HepG2 (cell line): ENCODE measurements around the gene BCL2L1. TPM values are rescaled to one million over a fixed set of nuclear protein-coding genes. Genes with fewer than 3 reads are reported as not detected.

Source experiments
- ARID5B ChIP-seq: IDR thresholded peaks from 2 replicates; pipeline ENCODE4 v1.4.0; 2020; ENCODE audit warnings: mild to moderate bottlenecking, missing genetic modification reagents
- ASH2L ChIP-seq: fragments of 300-600, 200-600 bp; sonication (generic); IDR thresholded peaks from 2 replicates; pipeline ENCODE4 v1.7.0; 2017; ENCODE audit warnings: low read depth, mild to moderate bottlenecking, moderate library complexity, mixed read lengths, low read length; ENCODE audit not compliant: insufficient read length
- GATAD2A ChIP-seq: IDR thresholded peaks from 2 replicates; pipeline ENCODE4 v1.6.1; 2016
- GFI1 ChIP-seq: sonication (generic); formaldehyde crosslinking; IDR thresholded peaks from 2 replicates; pipeline ENCODE4 v1.5.0; 2020; ENCODE audit warnings: missing genetic modification reagents, mild to moderate bottlenecking, borderline replicate concordance
- HNF4A ChIP-seq: sonication (generic); formaldehyde crosslinking; IDR thresholded peaks from 2 replicates; pipeline ENCODE4 v1.4.0; 2020; ENCODE audit warnings: missing genetic modification reagents
- RARA ChIP-seq: IDR thresholded peaks from 2 replicates; pipeline ENCODE4 v1.6.1; 2016; ENCODE audit warnings: missing genetic modification reagents, missing compliant biosample characterization
- RBFOX2 ChIP-seq: fragments of 200-400 bp; formaldehyde crosslinking; IDR thresholded peaks from 2 replicates; pipeline ENCODE4 v1.6.1; 2017; ENCODE audit warnings: low read depth, mild to moderate bottlenecking, low read length
- RXRB ChIP-seq: IDR thresholded peaks from 2 replicates; pipeline ENCODE4 v1.6.1; 2016; ENCODE audit warnings: borderline replicate concordance, missing genetic modification reagents, missing compliant biosample characterization
- SAP130 ChIP-seq: IDR thresholded peaks from 2 replicates; pipeline ENCODE4 v1.6.1; 2016; ENCODE audit warnings: low read depth
- SIX1 ChIP-seq: sonication (generic); formaldehyde crosslinking; IDR thresholded peaks from 2 replicates; pipeline ENCODE4 v1.4.0; 2020; ENCODE audit warnings: missing genetic modification reagents, borderline replicate concordance
- STAT6 ChIP-seq: sonication (generic); formaldehyde crosslinking; IDR thresholded peaks from 2 replicates; pipeline ENCODE4 v1.4.0; 2020; ENCODE audit warnings: missing genetic modification reagents, mild to moderate bottlenecking, borderline replicate concordance
- THAP11 ChIP-seq: IDR thresholded peaks from 2 replicates; pipeline ENCODE4 v1.6.1; 2016; ENCODE audit warnings: missing biosample characterization, missing genetic modification reagents
- ZBED4 ChIP-seq: sonication (generic); formaldehyde crosslinking; IDR thresholded peaks from 2 replicates; pipeline ENCODE4 v1.4.0; 2020; ENCODE audit warnings: missing genetic modification reagents, borderline replicate concordance
- ZNF234 ChIP-seq: sonication (generic); formaldehyde crosslinking; conservative IDR thresholded peaks from 2 replicates; pipeline ENCODE4 v1.5.1; 2020; ENCODE audit warnings: mild to moderate bottlenecking, missing genetic modification reagents
- ZNF543 ChIP-seq: sonication (generic); formaldehyde crosslinking; IDR thresholded peaks from 2 replicates; pipeline ENCODE4 v1.4.0; 2020; ENCODE audit warnings: mild to moderate bottlenecking, missing genetic modification reagents
- polyA plus RNA-seq, 8 experiments: library from polyadenylated mRNA; depleted of rRNA in 3 of 8; stranded (reverse) in 7 of 8; unstranded in 1 of 8; fragments of >200 nt; fragmentation: Illumina TruSeq in 4 of 8; extraction: Trizol in 4 of 8; gene quantifications; 2 replicates each; pipeline versions ENCODE4 v1.2.1 to v1.2.3, GENCODE V29; 2011 to 2016; ENCODE audit warnings: low read depth in 4 of 8, missing spikeins in 1 of 8, mixed read lengths in 1 of 8; ENCODE audit not compliant: insufficient read depth in 1 of 8
- total RNA-seq, 5 experiments: library from RNA; depleted of rRNA; stranded (reverse); fragments of >200 nt; fragmentation: Illumina TruSeq; extraction: Trizol; gene quantifications; 2 replicates each; pipeline ENCODE4 v1.2.3, GENCODE V29; 2016; ENCODE audit warnings: low read depth in 1 of 5

BCL2L1 gene
- total and polyA plus RNA-seq, 2 of the 13 experiments (the other 11 are each of a cell fraction or from before 2014, with no cell fraction given) = 164 to 258 TPM

GRCh38 chr20:31746068-31746878 is 23.6 kb upstream of the BCL2L1 start (continued):
- TF ChIP-seq THAP11 = 0 out of 2 replicates have a peak, but pooled peaks have one; percentile 23
- peak; percentile 59; the same call in 1 of the 2 replicates for TF ChIP-seq GATAD2A (CRISPR knock-in tag)
- TF ChIP-seq ASH2L = peak; percentile 14
- peak; percentile 95 for TF ChIP-seq SIX1 (CRISPR knock-in tag)
- TF ChIP-seq HNF4A (CRISPR knock-in tag) = peak; percentile 20; the same call in 1 of the 2 replicates
- 0 out of 2 replicates have a peak, but pooled peaks have one; percentile 29 for TF ChIP-seq ZNF543
- TF ChIP-seq ARID5B = 0 out of 2 replicates have a peak, but pooled peaks have one; percentile 13
- TF ChIP-seq ZBED4 (CRISPR knock-in tag) = 0 out of 2 replicates have a peak, but pooled peaks have one; percentile 35
- TF ChIP-seq ZNF234 = no peak
- no peak for TF ChIP-seq STAT6
- 0 out of 2 replicates have a peak, but pooled peaks have one; percentile 19 for TF ChIP-seq RBFOX2
- TF ChIP-seq RXRB (CRISPR knock-in tag) = 0 out of 2 replicates have a peak, but pooled peaks have one; percentile 20
- 0 out of 2 replicates have a peak, but pooled peaks have one; percentile 6 for TF ChIP-seq RARA (CRISPR knock-in tag)
- TF ChIP-seq GFI1 (CRISPR knock-in tag) = 0 out of 2 replicates have a peak, but pooled peaks have one; percentile 65
- peak; percentile 25; the same call in 1 of the 2 replicates for TF ChIP-seq SAP130 (CRISPR knock-in tag)
